Breast epithelium (tissue), 4 donors: ENCODE measurements around the gene USPL1. TPM values are rescaled to one million over a fixed set of nuclear protein-coding genes. Genes with fewer than 3 reads are reported as not detected.

Experiments used
- DNase-seq, 2 donors: peaks; one replicate each; pipeline ENCODE4 v3.0.0-alpha.2; 2019; ENCODE audit warnings: low spot score in 2 of 2
- H3K27ac ChIP-seq, 2 donors: fragments of 200-600 bp; sonication (generic) in 1 of 2; one replicate each; pipeline ENCODE4 v1.5.1; 2016 to 2019; ENCODE audit warnings: mild to moderate bottlenecking in 1 of 2
- H3K27me3 ChIP-seq, 2 donors: fragments of 200-600 bp; sonication (generic) in 1 of 2; one replicate each; pipeline versions ENCODE4 v1.5.1 to v1.6.0; 2017 to 2019; ENCODE audit warnings: control low read depth in 1 of 2, mild to moderate bottlenecking in 1 of 2
- H3K36me3 ChIP-seq: fragments of 200-600 bp; one replicate; pipeline ENCODE4 v1.5.1; 2019
- H3K4me1 ChIP-seq, 2 donors: fragments of 200-600 bp; sonication (generic); one replicate each; pipeline ENCODE4 v1.5.1; 2016 to 2019; ENCODE audit warnings: control low read depth in 1 of 2
- H3K4me3 ChIP-seq, 3 donors: fragments of 200-600 bp; sonication (generic); 1 replicate in 2 of 3; 2 replicates in 1 of 3; pipeline ENCODE4 v1.5.1; 2016 to 2019; ENCODE audit warnings: mild to moderate bottlenecking in 3 of 3, moderate library complexity in 2 of 3
- H3K9me3 ChIP-seq, 2 donors: fragments of 200-600 bp; sonication (generic) in 1 of 2; one replicate each; pipeline ENCODE4 v1.5.1; 2016 to 2019; ENCODE audit warnings: control low read depth in 1 of 2
- POLR2A ChIP-seq: fragments of 450-650 bp; IDR thresholded peaks from one replicate; pipeline ENCODE4 v1.6.1; 2016; ENCODE audit warnings: antibody characterized with exemption, mild to moderate bottlenecking, moderate library complexity
- POLR2AphosphoS5 ChIP-seq, 3 donors: sonication (generic); formaldehyde crosslinking; IDR thresholded peaks; one replicate each; pipeline ENCODE4 v1.6.1; 2017; ENCODE audit warnings: antibody characterized with exemption in 3 of 3
- intact Hi-C: fragments of 100-400 bp; cut with DNase I; formaldehyde crosslinking; loops from one replicate; pipeline ENCODE4 v1.15.1; 2023; ENCODE audit warnings: low total_unique reads
- total RNA-seq, 3 donors: library from RNA; depleted of rRNA; stranded (reverse); fragments of >200 nt; gene quantifications; one replicate each; pipeline ENCODE4 v1.1.0, GENCODE V29; 2016
- TF ChIP-seq, protein P1 (sequence below), 3 donors: fragments of 450-650 bp; IDR thresholded peaks; one replicate each; pipeline ENCODE4 v1.5.1; 2016 to 2017; ENCODE audit warnings: antibody characterized with exemption in 3 of 3, mild to moderate bottlenecking in 3 of 3, moderate library complexity in 3 of 3

Gene USPL1
- total RNA-seq, 3 donors from 2014 or later: 27.8 to 40.0 (median 28.2) TPM

DNA sequence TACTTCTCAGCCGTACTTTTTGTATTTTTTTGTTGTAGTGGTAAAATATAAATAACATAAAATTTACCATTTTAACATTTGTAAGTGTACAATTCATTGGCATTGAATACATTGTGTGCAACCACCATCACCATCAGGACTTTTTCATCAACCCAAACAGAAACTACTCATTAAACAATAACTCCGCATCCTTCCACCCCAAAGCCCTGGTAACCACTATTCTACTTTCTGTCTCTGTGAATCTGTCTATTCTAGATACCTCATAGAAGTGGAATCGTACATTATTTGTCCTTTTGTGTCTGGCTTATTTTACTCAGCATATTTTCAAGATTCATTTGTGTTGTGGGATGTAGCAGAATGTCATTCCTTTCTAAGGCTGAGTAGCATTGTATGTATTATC, 38.5 kb downstream of the USPL1 start:
- Histone ChIP-seq H3K27ac (no peak overlapping the region), H3K36me3 (peaks cover 8% of the 10 kb centered on the region), H3K4me3 (no peak overlapping the region), H3K9me3 (no peaks in the 10 kb centered on the region), H3K4me1 (no peaks in the 10 kb centered on the region), H3K27me3 (no peaks in the 10 kb centered on the region)
- TF ChIP-seq POLR2A: no peak
- no peak for TF ChIP-seq POLR2AphosphoS5 (IDR thresholded peaks at IDR 0.05)
- TF ChIP-seq, protein P1, sequence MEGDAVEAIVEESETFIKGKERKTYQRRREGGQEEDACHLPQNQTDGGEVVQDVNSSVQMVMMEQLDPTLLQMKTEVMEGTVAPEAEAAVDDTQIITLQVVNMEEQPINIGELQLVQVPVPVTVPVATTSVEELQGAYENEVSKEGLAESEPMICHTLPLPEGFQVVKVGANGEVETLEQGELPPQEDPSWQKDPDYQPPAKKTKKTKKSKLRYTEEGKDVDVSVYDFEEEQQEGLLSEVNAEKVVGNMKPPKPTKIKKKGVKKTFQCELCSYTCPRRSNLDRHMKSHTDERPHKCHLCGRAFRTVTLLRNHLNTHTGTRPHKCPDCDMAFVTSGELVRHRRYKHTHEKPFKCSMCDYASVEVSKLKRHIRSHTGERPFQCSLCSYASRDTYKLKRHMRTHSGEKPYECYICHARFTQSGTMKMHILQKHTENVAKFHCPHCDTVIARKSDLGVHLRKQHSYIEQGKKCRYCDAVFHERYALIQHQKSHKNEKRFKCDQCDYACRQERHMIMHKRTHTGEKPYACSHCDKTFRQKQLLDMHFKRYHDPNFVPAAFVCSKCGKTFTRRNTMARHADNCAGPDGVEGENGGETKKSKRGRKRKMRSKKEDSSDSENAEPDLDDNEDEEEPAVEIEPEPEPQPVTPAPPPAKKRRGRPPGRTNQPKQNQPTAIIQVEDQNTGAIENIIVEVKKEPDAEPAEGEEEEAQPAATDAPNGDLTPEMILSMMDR (IDR thresholded peaks at IDR 0.05): no peak
- no peak for DNase-seq
- intact Hi-C loops: loop anchor here (10.0 kb wide), 1 partner anchor 1969 kb away; no protein-coding TSS in a partner anchor

- H3K4me1 ChIP-seq: no peaks in the 10 kb centered on the region
- TF ChIP-seq, protein P1 (IDR thresholded peaks at IDR 0.05): no peak
- TF ChIP-seq POLR2AphosphoS5 (IDR thresholded peaks at IDR 0.05) (no peak), POLR2A (no peak)
- no peak overlapping the region for H3K4me3 ChIP-seq
- no peaks in the 10 kb centered on the region for H3K9me3 ChIP-seq
- intact Hi-C loops: loop anchor here (10.0 kb wide), 1 partner anchor 1965 kb away; no protein-coding TSS in a partner anchor
- DNase-seq: no peak
- H3K36me3 ChIP-seq: peaks cover 8% of the 10 kb centered on the region
- H3K27ac ChIP-seq: peak overlapping the region in 1 of 2 donors; percentile 11
- no peaks in the 10 kb centered on the region for H3K27me3 ChIP-seq
Measured at GRCh38 chr13:30659980-30660379, 42.3 kb downstream of the USPL1 start.

GRCh38 chr13:30660796-30661195, 43.1 kb downstream of the USPL1 start:
- no peaks in the 10 kb centered on the region for H3K4me1 ChIP-seq

GRCh38 chr13:30664689-30665275, 47.1 kb downstream of the USPL1 start:
- intact Hi-C loops: no loop called here
- Histone ChIP-seq H3K4me1 (no peaks in the 10 kb centered on the region), H3K9me3 (no peaks in the 10 kb centered on the region), H3K4me3 (no peak overlapping the region), H3K27me3 (no peaks in the 10 kb centered on the region), H3K36me3 (no peaks in the 10 kb centered on the region), H3K27ac (no peak overlapping the region)
- no peak for DNase-seq
- TF ChIP-seq POLR2A (no peak), POLR2AphosphoS5 (IDR thresholded peaks at IDR 0.05) (no peak)
- TF ChIP-seq, protein P1 (IDR thresholded peaks at IDR 0.05): no peak

More at GRCh38 chr13:30660796-30661195, 43.1 kb downstream of the USPL1 start:
- DNase-seq: no peak
- TF ChIP-seq POLR2AphosphoS5 (IDR thresholded peaks at IDR 0.05) (no peak), POLR2A (no peak)
- TF ChIP-seq, protein P1 (IDR thresholded peaks at IDR 0.05): no peak
- intact Hi-C loops: no loop called here
- Histone ChIP-seq H3K36me3 (peaks cover 8% of the 10 kb centered on the region), H3K27ac (no peak overlapping the region), H3K4me3 (no peak overlapping the region), H3K9me3 (no peaks in the 10 kb centered on the region), H3K27me3 (no peaks in the 10 kb centered on the region)

DNA sequence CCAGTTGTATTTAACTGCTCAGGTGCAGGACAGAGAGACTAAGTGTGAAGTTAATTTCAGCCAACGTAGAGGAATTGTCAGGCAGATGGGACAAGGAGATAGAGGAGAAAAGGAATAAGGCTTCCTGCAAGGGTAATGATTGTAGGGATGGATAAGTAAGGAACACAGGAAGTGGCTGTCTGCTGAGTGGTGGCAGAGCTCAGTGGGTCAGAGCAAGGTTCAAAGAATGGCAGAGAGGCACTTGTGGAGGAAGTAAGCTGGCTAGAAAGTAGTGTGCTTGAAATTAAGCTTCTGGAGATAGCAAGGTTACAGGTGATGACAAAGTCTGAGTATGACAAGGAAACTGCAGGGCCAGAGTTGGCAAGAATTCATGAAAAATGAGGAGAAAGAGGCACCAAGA, 47.9 kb downstream of the USPL1 start:
- Histone ChIP-seq H3K36me3 (no peaks in the 10 kb centered on the region), H3K27me3 (no peaks in the 10 kb centered on the region), H3K27ac (no peak overlapping the region), H3K4me3 (no peak overlapping the region), H3K4me1 (no peaks in the 10 kb centered on the region), H3K9me3 (no peaks in the 10 kb centered on the region)
- intact Hi-C loops: no loop called here
- TF ChIP-seq, protein P1 (IDR thresholded peaks at IDR 0.05): no peak
- no peak for TF ChIP-seq POLR2AphosphoS5 (IDR thresholded peaks at IDR 0.05)
- DNase-seq: no peak
